GM18508 (cell line): ENCODE measurements around the gene NDUFA11.

ENCODE experiments used
- ATAC-seq: cut with Tn5 transposase; IDR thresholded peaks from one replicate; pipeline ENCODE4 v1.9.1; 2021; ENCODE audit warnings: moderate number of reproducible peaks; ENCODE audit not compliant: insufficient read depth, unreplicated experiment

NDUFA11 gene

GRCh38 chr19:5903624-5904351, at the start of gene NDUFA11:
TSS of gene NDUFA11 (minus strand) at chr19:5903790. CDS start at chr19:5903708, 82 bp downstream.
- peak; percentile 14 for ATAC-seq

GRCh38 chr19:5953030-5953589, 49.5 kb upstream of the NDUFA11 start:
- no peak for ATAC-seq

- no peak for ATAC-seq
Measured at GRCh38 chr19:5952193-5953029, 48.8 kb upstream of the NDUFA11 start.

- ATAC-seq, result no peak
Measured at GRCh38 chr19:5951338-5951861, 47.8 kb upstream of the NDUFA11 start.

- ATAC-seq, result no peak
Measured at GRCh38 chr19:5950741-5951140, 47.2 kb upstream of the NDUFA11 start.

GRCh38 chr19:5949792-5950305, 46.3 kb upstream of the NDUFA11 start:
- no peak for ATAC-seq

GRCh38 chr19:5948752-5949564, 45.4 kb upstream of the NDUFA11 start:
- ATAC-seq, result no peak

GRCh38 chr19:5947435-5947834, 43.8 kb upstream of the NDUFA11 start:
- no peak for ATAC-seq

GRCh38 chr19:5943623-5944022, 40.0 kb upstream of the NDUFA11 start:
- ATAC-seq, result no peak

- no peak for ATAC-seq
Measured at GRCh38 chr19:5943045-5943444, 39.5 kb upstream of the NDUFA11 start.

- no peak for ATAC-seq
Measured at GRCh38 chr19:5941673-5942072, 38.1 kb upstream of the NDUFA11 start.

- ATAC-seq, result no peak
Measured at GRCh38 chr19:5940260-5941208, 36.9 kb upstream of the NDUFA11 start.

GRCh38 chr19:5937550-5937949, 34.0 kb upstream of the NDUFA11 start:
- ATAC-seq, result no peak

- no peak for ATAC-seq
Measured at GRCh38 chr19:5936292-5936592, 32.7 kb upstream of the NDUFA11 start.

GRCh38 chr19:5935473-5936291, 32.1 kb upstream of the NDUFA11 start:
- ATAC-seq, result no peak

- ATAC-seq, result no peak
Measured at GRCh38 chr19:5934774-5935472, 31.3 kb upstream of the NDUFA11 start.

GRCh38 chr19:5934069-5934401, 30.4 kb upstream of the NDUFA11 start:
- ATAC-seq, result no peak
